Measurements from ENCODE around the gene POLD1. TPM values are rescaled to one million over a fixed set of nuclear protein-coding genes. Genes with fewer than 3 reads are reported as not detected.

The POLD1 gene
- total RNA-seq, 1 donor from 2014 or later: 10.8 TPM

DNA sequence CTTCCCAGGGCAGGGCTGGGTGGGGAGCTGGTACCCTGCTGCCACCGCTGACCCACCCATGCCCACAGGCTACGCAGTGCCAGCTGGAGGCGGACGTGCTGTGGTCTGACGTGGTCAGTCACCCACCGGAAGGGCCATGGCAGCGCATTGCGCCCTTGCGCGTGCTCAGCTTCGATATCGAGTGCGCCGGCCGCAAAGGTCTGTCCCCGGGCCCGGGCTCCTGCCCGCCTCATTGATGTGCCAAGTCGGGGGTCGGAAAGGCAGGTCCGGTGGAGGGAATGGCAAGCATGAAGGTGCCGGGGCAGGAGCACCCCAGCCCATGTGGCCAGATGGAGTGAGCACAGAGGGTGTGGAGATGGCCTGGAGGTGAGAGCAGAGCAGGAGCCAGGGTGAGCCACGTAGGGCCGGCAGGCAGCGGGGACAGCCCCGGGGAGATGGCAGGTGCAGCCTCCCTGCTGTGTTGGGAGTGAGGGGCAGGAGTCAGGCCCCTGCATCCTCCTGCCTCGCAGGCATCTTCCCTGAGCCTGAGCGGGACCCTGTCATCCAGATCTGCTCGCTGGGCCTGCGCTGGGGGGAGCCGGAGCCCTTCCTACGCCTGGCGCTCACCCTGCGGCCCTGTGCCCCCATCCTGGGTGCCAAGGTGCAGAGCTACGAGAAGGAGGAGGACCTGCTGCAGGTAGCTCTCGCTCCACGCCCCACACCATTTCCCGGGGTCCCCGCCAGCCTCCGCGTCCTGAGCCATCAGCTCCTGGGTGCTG lies 18.6 kb downstream of the POLD1 start:
- intact Hi-C loops (cut with micrococcal nuclease): no loop called here
- H3K27me3 ChIP-seq (ENCODE audit: low read depth): no peaks in the 10 kb centered on the region
- no peak for DNase-seq
- TF ChIP-seq CTCF (IDR thresholded peaks at IDR 0.05; ENCODE audit: borderline replicate concordance): no peak
- no peak overlapping the region for H3K4me3 ChIP-seq
- H3K36me3 ChIP-seq: peaks cover 30% of the 10 kb centered on the region
- no peak overlapping the region for H3K27ac ChIP-seq (replicated peaks)
- no peaks in the 10 kb centered on the region for H3K4me1 ChIP-seq
- H3K9me3 ChIP-seq (replicated peaks): no peaks in the 10 kb centered on the region

GRCh38 chr19:50406156-50406820 lies 22.1 kb downstream of the POLD1 start:
- H3K36me3 ChIP-seq: peaks cover 43% of the 10 kb centered on the region
- no peak for DNase-seq
- no peaks in the 10 kb centered on the region for H3K9me3 ChIP-seq (replicated peaks)
- no peak overlapping the region for H3K27ac ChIP-seq (replicated peaks)
- H3K4me3 ChIP-seq: no peak overlapping the region
- H3K27me3 ChIP-seq (ENCODE audit: low read depth): no peaks in the 10 kb centered on the region
- intact Hi-C loops (cut with micrococcal nuclease): no loop called here
- no peaks in the 10 kb centered on the region for H3K4me1 ChIP-seq
- TF ChIP-seq CTCF (IDR thresholded peaks at IDR 0.05; ENCODE audit: borderline replicate concordance): no peak

DNA sequence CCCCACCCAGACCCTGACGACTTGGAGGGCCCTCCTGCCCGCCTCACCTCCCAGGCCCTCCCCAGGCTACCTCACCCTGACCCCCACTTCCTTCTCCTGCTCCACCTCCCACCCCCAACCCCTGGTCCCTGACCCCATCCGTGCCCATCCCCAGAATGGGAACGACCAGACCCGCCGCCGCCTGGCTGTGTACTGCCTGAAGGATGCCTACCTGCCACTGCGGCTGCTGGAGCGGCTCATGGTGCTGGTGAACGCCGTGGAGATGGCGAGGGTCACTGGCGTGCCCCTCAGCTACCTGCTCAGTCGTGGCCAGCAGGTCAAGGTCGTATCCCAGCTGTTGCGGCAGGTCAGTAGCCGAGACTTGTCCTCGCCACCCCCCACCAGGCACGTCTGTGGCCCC lies 22.7 kb downstream of the POLD1 start:
- Histone ChIP-seq H3K27me3 (ENCODE audit: low read depth) (no peaks in the 10 kb centered on the region), H3K4me1 (no peaks in the 10 kb centered on the region), H3K36me3 (peaks cover 40% of the 10 kb centered on the region), H3K27ac (replicated peaks) (no peak overlapping the region), H3K4me3 (no peak overlapping the region), H3K9me3 (replicated peaks) (no peaks in the 10 kb centered on the region)
- no peak for DNase-seq
- intact Hi-C loops (cut with micrococcal nuclease): no loop called here
- no peak for TF ChIP-seq CTCF (IDR thresholded peaks at IDR 0.05; ENCODE audit: borderline replicate concordance)

- no peaks in the 10 kb centered on the region for H3K27me3 ChIP-seq (ENCODE audit: low read depth)
- no peak for TF ChIP-seq CTCF (IDR thresholded peaks at IDR 0.05; ENCODE audit: borderline replicate concordance)
- H3K36me3 ChIP-seq: peaks cover 21% of the 10 kb centered on the region
- no peak overlapping the region for H3K4me3 ChIP-seq
- H3K27ac ChIP-seq (replicated peaks): no peak overlapping the region
- intact Hi-C loops (cut with micrococcal nuclease): no loop called here
- no peaks in the 10 kb centered on the region for H3K4me1 ChIP-seq
- H3K9me3 ChIP-seq (replicated peaks): no peaks in the 10 kb centered on the region
- DNase-seq: no peak
These were observed 25.2 kb downstream of the POLD1 start for GRCh38 chr19:50409347-50409746.

- H3K27me3 ChIP-seq (ENCODE audit: low read depth): no peaks in the 10 kb centered on the region
- peaks cover 21% of the 10 kb centered on the region for H3K36me3 ChIP-seq
- DNase-seq: no peak
- no peak overlapping the region for H3K4me3 ChIP-seq
- no peaks in the 10 kb centered on the region for H3K9me3 ChIP-seq (replicated peaks)
- intact Hi-C loops (cut with micrococcal nuclease): loop anchor here (10.0 kb wide), 1 partner anchor 45 kb away; the partner anchor contains the start of gene NAPSA
- peaks cover 5% of the 10 kb centered on the region for H3K4me1 ChIP-seq
- no peak overlapping the region for H3K27ac ChIP-seq (replicated peaks)
- TF ChIP-seq CTCF (IDR thresholded peaks at IDR 0.05; ENCODE audit: borderline replicate concordance): no peak
These were observed 26.0 kb downstream of the POLD1 start for GRCh38 chr19:50410109-50410508.

Data from left ventricle myocardium inferior (tissue), 1 donor.